ENCODE measurements around the gene IL2. TPM values are rescaled to one million over a fixed set of nuclear protein-coding genes. Genes with fewer than 3 reads are reported as not detected.

Gene IL2
- total and polyA plus RNA-seq, 2 donors (not counting 3 experiments of a cell fraction or from before 2014, with no cell fraction given): not detected

- ChIA-PET CTCF (no interaction called here), POLR2A (no interaction called here)
- Histone ChIP-seq H3K27ac (ENCODE audit: insufficient read depth, low read depth, low read length) (no peak overlapping the region), H4K20me1 (replicated peaks; ENCODE audit: control insufficient read depth, extremely low read depth, insufficient read depth, low read length) (no peaks in the 10 kb centered on the region), H3K9me3 (replicated peaks; ENCODE audit: control insufficient read depth, insufficient read depth, low read length) (no peaks in the 10 kb centered on the region), H3K4me2 (ENCODE audit: insufficient read depth, low read length) (no peak overlapping the region), H3K4me3 (replicated peaks in 1 of 3; ENCODE audit: insufficient read depth in 1 of 3, low read depth in 1 of 3, low read length in 3 of 3) (no peak overlapping the region), H3K79me2 (ENCODE audit: control insufficient read depth, insufficient read depth, low read length) (no peaks in the 10 kb centered on the region), H3K27me3 (ENCODE audit: control insufficient read depth in 2 of 2, insufficient read depth in 2 of 2, low read length in 2 of 2) (peaks cover 2 to 7% of the 10 kb centered on the region in 2 experiments), H3K36me3 (ENCODE audit: control insufficient read depth in 2 of 2, extremely low read depth in 1 of 2, insufficient read depth in 2 of 2, low read length in 2 of 2) (no peaks in the 10 kb centered on the region), H3K9me1 (replicated peaks; ENCODE audit: control insufficient read depth, extremely low read depth, insufficient read depth, low read length) (no peaks in the 10 kb centered on the region), H3K9ac (replicated peaks; ENCODE audit: extremely low read depth, insufficient read depth, low read length) (no peak overlapping the region), H2AFZ (ENCODE audit: low read depth, low read length) (no peak overlapping the region), H3K4me1 (ENCODE audit: control insufficient read depth, extremely low read depth, insufficient read depth, low read length) (no peaks in the 10 kb centered on the region)
- FAIRE-seq (no peak), DNase-seq (ENCODE audit: low read depth, low spot score) (no peak)
- dilution Hi-C loops (cut with MboI; ENCODE audit: extremely low pct_ligation_motif_present, low sequenced_read_pairs): no loop called here
- TF ChIP-seq MAX (IDR thresholded peaks at IDR 0.05; ENCODE audit: insufficient read depth, insufficient read length) (no peak), POLR2A (IDR thresholded peaks at IDR 0.05; ENCODE audit: low read depth, low read length) (no peak), MYC (IDR thresholded peaks at IDR 0.05; ENCODE audit: low read depth, low read length) (no peak), EZH2 (IDR thresholded peaks at IDR 0.05; ENCODE audit: borderline replicate concordance, low read depth, low read length, severe bottlenecking) (no peak), GATA2 (IDR thresholded peaks at IDR 0.05; ENCODE audit: insufficient read depth, insufficient read length, low read depth, low read length) (no peak), CTCF (IDR thresholded peaks at IDR 0.05; ENCODE audit: extremely low read depth in 1 of 2, insufficient read depth in 1 of 2, low read depth in 1 of 2, low read length in 2 of 2) (no peak), FOS (IDR thresholded peaks at IDR 0.05; ENCODE audit: borderline replicate concordance, insufficient read depth, low read length) (no peak), JUN (IDR thresholded peaks at IDR 0.05; ENCODE audit: borderline replicate concordance, insufficient read depth, insufficient read length, low read depth) (no peak), POLR2AphosphoS5 (IDR thresholded peaks at IDR 0.05; ENCODE audit: insufficient read depth, low read depth, low read length) (no peak)
- intact Hi-C loops (cut with micrococcal nuclease): no loop called here
- no TSS peak for BruUV-seq (replicated peaks)
Measured at GRCh38 chr4:122481766-122482405, 25.4 kb upstream of the IL2 start.
